GM12874 (cell line): ENCODE measurements around the gene SP8.

Source experiments
- TF ChIP-seq, protein P1 (sequence below): IDR thresholded peaks from 2 replicates; pipeline ENCODE4 v1.5.1; 2011; ENCODE audit warnings: low read depth, mild to moderate bottlenecking, control low read depth, low read length, moderate library complexity; ENCODE audit not compliant: insufficient read depth

SP8 gene

DNA sequence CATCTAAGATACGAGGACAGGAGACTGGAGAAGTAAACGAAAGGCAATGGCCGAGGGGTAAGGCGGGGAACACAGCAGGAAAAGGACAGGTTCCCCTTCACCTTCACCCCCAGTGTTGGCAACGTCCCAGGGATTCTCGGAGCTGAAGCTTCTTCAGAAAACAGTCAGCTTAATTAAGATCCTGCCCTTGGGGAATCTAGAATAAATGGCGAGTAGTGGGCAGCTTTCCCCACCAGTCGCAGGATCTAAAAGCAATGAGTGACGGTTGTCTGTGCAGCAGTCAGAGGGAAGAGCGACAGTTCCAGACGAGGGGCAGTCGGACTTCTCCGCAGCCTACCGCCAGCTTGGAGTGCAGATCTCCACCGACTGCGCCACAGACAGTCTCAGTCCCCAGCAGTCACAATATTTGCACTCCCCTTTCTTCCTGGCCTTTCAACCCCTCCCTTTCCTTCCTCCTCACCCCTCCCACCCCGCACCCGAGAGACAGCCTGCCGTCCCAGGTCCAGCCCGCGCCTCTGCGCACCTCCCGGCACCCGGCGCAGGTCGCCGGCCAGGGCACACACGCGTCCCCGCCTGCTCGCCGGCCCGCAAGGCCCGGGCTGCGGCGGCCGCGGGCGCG lies 10.9 kb upstream of the SP8 start:
- TF ChIP-seq, protein P1, sequence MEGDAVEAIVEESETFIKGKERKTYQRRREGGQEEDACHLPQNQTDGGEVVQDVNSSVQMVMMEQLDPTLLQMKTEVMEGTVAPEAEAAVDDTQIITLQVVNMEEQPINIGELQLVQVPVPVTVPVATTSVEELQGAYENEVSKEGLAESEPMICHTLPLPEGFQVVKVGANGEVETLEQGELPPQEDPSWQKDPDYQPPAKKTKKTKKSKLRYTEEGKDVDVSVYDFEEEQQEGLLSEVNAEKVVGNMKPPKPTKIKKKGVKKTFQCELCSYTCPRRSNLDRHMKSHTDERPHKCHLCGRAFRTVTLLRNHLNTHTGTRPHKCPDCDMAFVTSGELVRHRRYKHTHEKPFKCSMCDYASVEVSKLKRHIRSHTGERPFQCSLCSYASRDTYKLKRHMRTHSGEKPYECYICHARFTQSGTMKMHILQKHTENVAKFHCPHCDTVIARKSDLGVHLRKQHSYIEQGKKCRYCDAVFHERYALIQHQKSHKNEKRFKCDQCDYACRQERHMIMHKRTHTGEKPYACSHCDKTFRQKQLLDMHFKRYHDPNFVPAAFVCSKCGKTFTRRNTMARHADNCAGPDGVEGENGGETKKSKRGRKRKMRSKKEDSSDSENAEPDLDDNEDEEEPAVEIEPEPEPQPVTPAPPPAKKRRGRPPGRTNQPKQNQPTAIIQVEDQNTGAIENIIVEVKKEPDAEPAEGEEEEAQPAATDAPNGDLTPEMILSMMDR, result no peak

DNA sequence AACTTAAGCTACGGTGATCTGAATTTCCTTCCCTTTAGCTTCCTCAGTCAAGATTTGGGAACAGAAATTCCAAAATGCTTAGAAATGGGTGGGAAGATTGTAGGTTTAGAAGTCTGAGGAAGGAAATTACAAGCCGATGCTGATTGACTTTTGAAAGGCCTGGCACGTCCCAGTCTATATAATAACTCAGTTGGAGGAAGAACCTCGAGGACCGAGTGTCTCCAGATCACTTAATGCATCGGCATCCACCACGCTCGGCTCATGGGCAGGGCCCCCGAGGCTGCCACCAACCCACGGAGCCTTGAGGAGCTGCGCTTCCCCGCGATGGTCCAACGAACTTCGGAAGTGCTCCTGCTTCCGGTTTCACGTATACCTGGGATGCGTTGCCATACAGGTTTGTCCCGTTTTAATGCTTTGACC lies 10.4 kb upstream of the SP8 start:
- TF ChIP-seq, protein P1, result no peak

DNA sequence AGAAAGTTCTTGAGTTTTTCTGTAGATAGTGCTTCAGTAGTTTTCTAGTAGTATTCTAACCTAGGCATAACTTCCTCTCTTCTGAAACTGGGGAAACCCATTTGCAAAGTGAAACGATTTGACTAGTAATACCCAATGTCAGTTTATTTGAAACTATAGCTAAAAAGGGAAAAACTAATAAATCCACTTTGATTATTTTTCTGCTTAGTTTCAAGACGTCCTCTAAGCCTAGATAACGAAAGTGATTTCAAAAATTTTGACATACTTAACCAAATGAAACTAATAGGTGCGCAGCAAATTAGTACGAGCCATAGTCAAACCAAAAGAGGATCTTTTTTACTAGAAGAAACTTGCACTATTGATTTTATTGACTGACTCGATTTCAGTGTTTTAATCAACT lies 9.8 kb upstream of the SP8 start:
- TF ChIP-seq, protein P1, result no peak

DNA sequence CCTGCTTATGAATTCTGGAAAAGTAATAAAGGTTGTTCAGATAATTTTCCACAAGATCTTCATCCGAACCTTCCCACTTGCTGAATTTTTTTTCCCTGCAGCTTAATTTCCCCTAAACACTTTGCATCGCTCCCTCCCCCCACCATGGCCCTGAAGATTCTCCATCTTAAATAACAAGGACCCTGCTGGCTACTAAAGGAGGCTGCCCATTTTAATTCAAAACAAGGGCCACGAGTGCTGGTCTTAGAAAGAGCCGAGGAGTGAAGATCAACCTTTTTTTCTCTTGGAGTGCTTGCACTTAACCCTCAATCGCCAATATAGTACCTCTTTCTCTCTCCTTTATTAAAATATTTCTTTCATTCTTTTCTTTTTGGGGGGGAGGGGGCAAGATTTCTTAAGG lies 9.2 kb upstream of the SP8 start:
- TF ChIP-seq, protein P1, result no peak

DNA sequence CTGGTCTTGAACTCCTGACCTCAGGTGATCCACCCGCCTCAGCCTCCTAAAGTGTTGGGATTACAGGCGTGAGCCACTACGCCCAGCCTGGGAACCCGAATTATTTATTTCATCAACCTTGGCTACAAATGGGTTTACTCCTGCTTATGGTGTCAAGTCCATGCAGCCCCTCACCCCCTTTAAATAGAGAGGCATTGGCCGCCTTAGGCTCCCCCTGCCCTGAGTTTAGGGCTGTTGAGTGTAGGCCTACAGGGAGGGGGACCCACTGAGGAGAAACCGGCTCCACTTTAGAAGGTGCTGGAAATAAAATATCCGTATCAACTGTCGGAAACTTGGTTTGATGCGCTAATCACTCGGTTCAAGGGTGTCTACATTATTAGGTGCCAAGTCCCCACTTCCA lies 8.7 kb upstream of the SP8 start:
- TF ChIP-seq, protein P1, result no peak

DNA sequence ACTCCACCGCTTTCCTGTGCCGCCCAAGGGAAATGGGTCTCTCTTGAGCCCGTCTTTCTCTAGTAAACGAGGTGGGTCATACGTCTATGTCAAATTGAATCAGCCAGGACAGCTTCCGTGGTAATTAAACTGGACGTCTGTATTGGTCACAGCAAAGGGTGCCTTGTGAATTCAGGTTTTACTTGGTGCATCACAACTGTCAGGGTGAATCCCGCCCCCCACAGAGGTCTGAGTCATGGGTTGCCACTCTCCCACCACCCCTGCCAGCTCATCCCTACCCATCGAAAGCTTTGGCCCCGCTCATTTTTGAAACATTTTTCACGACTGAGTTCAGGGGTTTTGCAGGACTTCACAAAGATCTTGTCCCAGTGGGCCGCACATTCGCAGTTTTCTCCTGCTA lies 8.0 kb upstream of the SP8 start:
- TF ChIP-seq, protein P1, result no peak

DNA sequence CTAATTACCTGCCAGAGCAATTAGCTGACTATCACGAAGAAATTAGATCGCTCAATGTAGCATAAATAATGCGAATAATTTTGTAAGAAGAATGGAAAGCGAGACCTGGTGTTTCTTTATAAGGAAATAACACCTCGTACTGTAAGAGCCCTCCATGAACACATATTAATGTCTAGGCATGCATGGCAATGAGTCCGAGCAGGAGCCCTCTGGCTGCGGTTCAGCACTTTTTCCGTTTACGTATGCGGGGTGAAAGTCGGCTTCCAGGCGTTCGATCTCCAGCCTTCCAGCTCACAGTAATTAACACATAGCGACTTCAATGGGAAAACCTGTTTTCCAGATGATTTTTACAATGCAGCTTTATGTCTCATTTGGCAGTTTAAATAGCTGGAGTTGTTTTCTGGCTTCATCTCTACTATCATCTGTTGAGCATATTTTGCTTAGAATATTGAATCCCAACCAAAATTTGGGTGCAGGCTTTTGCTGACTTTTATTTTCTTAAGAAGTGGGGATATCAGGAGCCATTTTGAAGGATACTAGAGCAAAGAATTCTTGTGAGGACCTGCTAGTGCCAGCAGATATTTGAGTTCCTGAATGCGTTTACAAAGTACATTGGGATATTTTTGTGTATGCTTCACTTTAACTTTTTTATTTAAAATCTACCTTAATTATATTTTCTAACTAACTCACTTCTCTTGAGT lies 7.2 kb upstream of the SP8 start:
- TF ChIP-seq, protein P1, result no peak
